NB4 (cell line): ENCODE results near the gene FCRL2.

Source experiments
- POLR2A ChIP-seq: IDR thresholded peaks from 2 replicates; pipeline ENCODE4 v1.6.1; 2011; ENCODE audit warnings: mild to moderate bottlenecking; ENCODE audit not compliant: insufficient read length; ENCODE audit errors: extremely low read depth
- TF ChIP-seq, protein P1 (sequence below): IDR thresholded peaks from one replicate; pipeline ENCODE4 v1.5.1; 2012; ENCODE audit warnings: low read depth, low read length
- TF ChIP-seq, protein P2 (sequence below): IDR thresholded peaks from 2 replicates; pipeline ENCODE4 v1.6.1; 2011; ENCODE audit warnings: low read depth, low read length

GRCh38 chr1:157732755-157733154 is 44.2 kb downstream of the FCRL2 start:
- TF ChIP-seq, protein P1, sequence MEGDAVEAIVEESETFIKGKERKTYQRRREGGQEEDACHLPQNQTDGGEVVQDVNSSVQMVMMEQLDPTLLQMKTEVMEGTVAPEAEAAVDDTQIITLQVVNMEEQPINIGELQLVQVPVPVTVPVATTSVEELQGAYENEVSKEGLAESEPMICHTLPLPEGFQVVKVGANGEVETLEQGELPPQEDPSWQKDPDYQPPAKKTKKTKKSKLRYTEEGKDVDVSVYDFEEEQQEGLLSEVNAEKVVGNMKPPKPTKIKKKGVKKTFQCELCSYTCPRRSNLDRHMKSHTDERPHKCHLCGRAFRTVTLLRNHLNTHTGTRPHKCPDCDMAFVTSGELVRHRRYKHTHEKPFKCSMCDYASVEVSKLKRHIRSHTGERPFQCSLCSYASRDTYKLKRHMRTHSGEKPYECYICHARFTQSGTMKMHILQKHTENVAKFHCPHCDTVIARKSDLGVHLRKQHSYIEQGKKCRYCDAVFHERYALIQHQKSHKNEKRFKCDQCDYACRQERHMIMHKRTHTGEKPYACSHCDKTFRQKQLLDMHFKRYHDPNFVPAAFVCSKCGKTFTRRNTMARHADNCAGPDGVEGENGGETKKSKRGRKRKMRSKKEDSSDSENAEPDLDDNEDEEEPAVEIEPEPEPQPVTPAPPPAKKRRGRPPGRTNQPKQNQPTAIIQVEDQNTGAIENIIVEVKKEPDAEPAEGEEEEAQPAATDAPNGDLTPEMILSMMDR: no peak
- TF ChIP-seq POLR2A: no peak
- TF ChIP-seq, protein P2, sequence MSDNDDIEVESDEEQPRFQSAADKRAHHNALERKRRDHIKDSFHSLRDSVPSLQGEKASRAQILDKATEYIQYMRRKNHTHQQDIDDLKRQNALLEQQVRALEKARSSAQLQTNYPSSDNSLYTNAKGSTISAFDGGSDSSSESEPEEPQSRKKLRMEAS: no peak
